Ovary (tissue), 3 donors: Measurements from ENCODE around the gene MOGAT3.

Source experiments
- CTCF ChIP-seq, 3 donors: fragments of 450-650 bp in 2 of 3; fragments of 200-600 bp in 1 of 3; IDR thresholded peaks; one replicate each; pipeline versions ENCODE4 v1.5.1 to v1.8.0; 2016 to 2022; ENCODE audit warnings: antibody characterized with exemption in 3 of 3, mild to moderate bottlenecking in 1 of 3
- EP300 ChIP-seq: sonication (generic); formaldehyde crosslinking; IDR thresholded peaks from one replicate; pipeline ENCODE4 v1.6.1; 2017; ENCODE audit warnings: antibody characterized with exemption
- POLR2A ChIP-seq: fragments of 450-650 bp; IDR thresholded peaks from one replicate; pipeline ENCODE4 v1.6.1; 2017; ENCODE audit warnings: antibody characterized with exemption, mild to moderate bottlenecking, moderate library complexity
- donor health status: DM: no; HTN: no; CAD: no.

- TF ChIP-seq POLR2A: no peak
- TF ChIP-seq EP300: no peak
- no peak for TF ChIP-seq CTCF (IDR thresholded peaks at IDR 0.05)
These were observed 33.8 kb upstream of the MOGAT3 start for GRCh38 chr7:101234636-101235035.
